Breast epithelium (tissue), 3 donors: Measurements from ENCODE around the gene LGR4.

Experiments used
- POLR2A ChIP-seq: fragments of 450-650 bp; IDR thresholded peaks from one replicate; pipeline ENCODE4 v1.6.1; 2016; ENCODE audit warnings: antibody characterized with exemption, mild to moderate bottlenecking, moderate library complexity
- TF ChIP-seq, protein P1 (sequence below), 3 donors: fragments of 450-650 bp; IDR thresholded peaks; one replicate each; pipeline ENCODE4 v1.5.1; 2016 to 2017; ENCODE audit warnings: antibody characterized with exemption in 3 of 3, mild to moderate bottlenecking in 3 of 3, moderate library complexity in 3 of 3

DNA sequence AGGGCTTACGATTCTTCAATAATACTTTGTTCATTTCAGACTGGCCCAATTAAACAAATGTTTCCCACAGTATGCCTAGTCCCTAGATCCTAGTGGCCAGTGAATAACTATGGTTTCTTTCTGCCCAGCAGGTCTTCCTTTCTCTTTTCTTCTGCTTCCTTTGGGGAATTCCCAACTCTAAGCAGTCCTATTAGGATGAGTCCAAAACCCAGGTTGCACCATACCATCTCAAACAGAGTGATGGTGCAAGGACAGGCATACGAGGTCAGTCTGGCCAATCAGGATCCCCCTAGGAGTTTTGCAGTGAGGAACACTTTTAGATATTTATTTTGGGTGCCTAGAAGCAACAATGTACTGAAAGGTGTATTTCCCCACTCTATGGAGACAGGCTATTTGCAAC lies 68.2 kb downstream of the LGR4 start:
- TF ChIP-seq, protein P1, sequence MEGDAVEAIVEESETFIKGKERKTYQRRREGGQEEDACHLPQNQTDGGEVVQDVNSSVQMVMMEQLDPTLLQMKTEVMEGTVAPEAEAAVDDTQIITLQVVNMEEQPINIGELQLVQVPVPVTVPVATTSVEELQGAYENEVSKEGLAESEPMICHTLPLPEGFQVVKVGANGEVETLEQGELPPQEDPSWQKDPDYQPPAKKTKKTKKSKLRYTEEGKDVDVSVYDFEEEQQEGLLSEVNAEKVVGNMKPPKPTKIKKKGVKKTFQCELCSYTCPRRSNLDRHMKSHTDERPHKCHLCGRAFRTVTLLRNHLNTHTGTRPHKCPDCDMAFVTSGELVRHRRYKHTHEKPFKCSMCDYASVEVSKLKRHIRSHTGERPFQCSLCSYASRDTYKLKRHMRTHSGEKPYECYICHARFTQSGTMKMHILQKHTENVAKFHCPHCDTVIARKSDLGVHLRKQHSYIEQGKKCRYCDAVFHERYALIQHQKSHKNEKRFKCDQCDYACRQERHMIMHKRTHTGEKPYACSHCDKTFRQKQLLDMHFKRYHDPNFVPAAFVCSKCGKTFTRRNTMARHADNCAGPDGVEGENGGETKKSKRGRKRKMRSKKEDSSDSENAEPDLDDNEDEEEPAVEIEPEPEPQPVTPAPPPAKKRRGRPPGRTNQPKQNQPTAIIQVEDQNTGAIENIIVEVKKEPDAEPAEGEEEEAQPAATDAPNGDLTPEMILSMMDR (IDR thresholded peaks at IDR 0.05), result no peak
- TF ChIP-seq POLR2A, result no peak
